Frontal cortex (tissue), 4 donors: ENCODE measurements around the gene DNAJB1. TPM values are rescaled to one million over a fixed set of nuclear protein-coding genes. Genes with fewer than 3 reads are reported as not detected.
A peak's percentile ranks its signal among the peaks of the same experiment; 100 is the strongest.

ENCODE experiments used
- DNase-seq, 2 donors: peaks; one replicate each; pipeline ENCODE4 v3.0.0; 2012; ENCODE audit warnings: low spot score in 2 of 2
- FAIRE-seq: peaks from 2 replicates; lab custom pipeline; 2012; peaks lifted over from hg19 to GRCh38; lab: Jason Lieb, UNC
- total RNA-seq: library from RNA; depleted of rRNA; stranded (reverse); fragments of >200 nt; gene quantifications from one replicate; pipeline ENCODE4 v1.2.3, GENCODE V29; 2014
- donor health status: control.
- donor health status: control.
- donor health status: control.

DNAJB1 gene
- total RNA-seq, 1 donor from 2014 or later = 32.6 TPM

- FAIRE-seq = no peak
Observed at GRCh38 chr19:14503285-14503684, 14.9 kb downstream of the DNAJB1 start.

GRCh38 chr19:14502334-14503092 lies 15.7 kb downstream of the DNAJB1 start:
- no peak for DNase-seq
- FAIRE-seq = no peak

More at GRCh38 chr19:14503285-14503684, 14.9 kb downstream of the DNAJB1 start:
- DNase-seq = no peak

GRCh38 chr19:14497228-14497921 lies 20.8 kb downstream of the DNAJB1 start:
- DNase-seq = peak in 1 of 2 donors; percentile 59
- FAIRE-seq = no peak

DNA sequence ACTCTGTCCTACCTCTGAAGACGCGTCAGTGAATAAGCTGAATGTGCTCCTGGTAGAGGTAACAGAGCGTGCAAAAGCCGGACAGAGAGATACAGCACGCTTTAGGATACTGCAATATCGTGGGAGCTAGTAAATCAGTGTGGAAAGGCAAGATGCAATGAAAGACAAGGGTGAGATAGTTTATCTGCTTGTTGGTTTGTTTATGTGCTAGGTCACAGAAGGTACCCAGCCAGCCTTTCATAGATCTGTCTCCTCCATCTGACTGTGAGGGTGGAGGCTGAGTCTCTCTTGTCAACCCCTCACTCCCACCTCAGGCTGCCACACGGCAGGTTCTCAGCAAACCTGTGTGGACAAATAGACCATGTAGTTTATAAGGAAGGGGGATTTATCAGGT lies 21.4 kb downstream of the DNAJB1 start:
- DNase-seq (no peak), FAIRE-seq (no peak)

GRCh38 chr19:14496029-14496833 lies 22.0 kb downstream of the DNAJB1 start, which contains the start of gene GIPC1:
Gene GIPC1 (minus strand): TSS chr19:14496127. CDS start chr19:14482976, 13,151 bp downstream.
- DNase-seq (peak; percentile 99), FAIRE-seq (peak; percentile 79)

DNA sequence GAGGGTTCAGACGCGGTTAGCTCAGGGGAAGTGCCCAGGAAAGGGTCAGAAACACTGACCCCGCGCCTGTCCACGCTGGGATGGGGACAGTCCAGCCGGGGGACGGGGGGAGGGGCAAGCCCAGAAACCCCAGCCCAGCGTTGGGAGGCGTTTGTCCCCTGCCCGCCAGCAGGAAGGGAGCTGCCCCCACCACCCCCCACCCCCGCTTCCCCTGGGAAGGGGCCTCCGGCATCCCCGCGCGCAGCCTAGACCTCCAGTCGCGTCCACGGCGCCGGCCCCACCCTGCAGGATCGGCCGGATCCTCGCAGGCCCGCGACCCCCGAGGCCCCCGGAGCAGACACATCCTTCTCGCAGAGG lies 22.5 kb downstream of the DNAJB1 start:
- FAIRE-seq (no peak), DNase-seq (peak in 1 of 2 donors; percentile 46)

DNA sequence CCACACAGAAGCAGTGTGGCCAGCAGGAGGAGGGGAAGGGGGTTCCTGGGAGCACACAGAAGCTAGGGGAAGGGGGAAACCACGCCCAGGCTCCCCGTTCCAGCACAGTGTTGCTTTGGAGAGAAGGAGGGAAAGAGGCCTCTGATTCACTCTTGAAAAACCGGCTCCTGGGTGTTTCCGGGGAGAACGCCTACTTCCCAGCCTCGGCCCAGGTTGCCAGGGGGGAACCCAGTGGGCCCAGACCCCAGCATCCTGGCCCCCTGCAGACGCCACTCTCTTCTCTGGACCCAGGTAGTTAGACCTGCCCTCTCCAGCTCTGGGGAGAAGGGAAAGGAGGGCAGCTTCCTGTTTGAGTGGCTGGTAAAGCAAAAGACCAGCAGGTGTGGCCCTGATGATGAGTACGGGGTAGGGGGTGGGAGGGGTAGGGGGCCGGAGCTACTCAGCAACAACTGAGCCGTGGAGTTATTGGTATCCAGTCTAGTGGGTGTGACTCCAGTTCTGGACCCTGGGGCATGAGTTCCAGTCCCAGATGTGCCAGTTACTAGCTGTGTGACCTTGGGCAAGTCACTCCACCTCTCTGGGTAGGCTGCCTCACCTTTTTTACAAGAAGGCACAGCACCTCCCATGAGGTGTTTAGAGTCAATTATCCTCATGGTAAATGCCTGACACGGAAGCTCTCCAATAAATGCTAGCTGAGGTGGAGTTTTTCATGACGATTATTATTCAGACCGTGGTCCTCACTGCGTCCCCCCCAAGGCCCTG lies 23.1 kb downstream of the DNAJB1 start:
- FAIRE-seq (no peak), DNase-seq (no peak)

DNA sequence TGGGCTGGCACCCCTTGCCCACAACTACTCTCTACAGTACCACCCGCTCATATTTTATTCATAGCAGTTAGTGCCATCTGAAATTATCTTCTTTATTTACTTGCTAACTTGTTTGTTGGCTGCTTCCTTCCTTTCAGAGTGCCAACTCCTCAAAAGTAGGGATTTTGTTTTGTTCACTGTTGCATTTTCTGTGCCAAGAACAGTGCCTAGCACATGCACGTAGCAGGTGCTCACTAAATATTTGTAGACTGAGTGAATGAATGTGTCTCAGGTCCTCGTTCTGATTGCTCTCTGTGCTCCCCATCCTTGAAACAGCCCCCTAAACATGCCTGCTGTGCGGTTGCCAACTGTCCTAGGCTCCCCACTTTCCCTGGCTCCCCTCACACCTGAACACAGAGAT lies 23.8 kb downstream of the DNAJB1 start:
- DNase-seq (no peak), FAIRE-seq (no peak)

- DNase-seq (no peak), FAIRE-seq (no peak)
Observed at GRCh38 chr19:14492756-14493337, 25.4 kb downstream of the DNAJB1 start.

DNA sequence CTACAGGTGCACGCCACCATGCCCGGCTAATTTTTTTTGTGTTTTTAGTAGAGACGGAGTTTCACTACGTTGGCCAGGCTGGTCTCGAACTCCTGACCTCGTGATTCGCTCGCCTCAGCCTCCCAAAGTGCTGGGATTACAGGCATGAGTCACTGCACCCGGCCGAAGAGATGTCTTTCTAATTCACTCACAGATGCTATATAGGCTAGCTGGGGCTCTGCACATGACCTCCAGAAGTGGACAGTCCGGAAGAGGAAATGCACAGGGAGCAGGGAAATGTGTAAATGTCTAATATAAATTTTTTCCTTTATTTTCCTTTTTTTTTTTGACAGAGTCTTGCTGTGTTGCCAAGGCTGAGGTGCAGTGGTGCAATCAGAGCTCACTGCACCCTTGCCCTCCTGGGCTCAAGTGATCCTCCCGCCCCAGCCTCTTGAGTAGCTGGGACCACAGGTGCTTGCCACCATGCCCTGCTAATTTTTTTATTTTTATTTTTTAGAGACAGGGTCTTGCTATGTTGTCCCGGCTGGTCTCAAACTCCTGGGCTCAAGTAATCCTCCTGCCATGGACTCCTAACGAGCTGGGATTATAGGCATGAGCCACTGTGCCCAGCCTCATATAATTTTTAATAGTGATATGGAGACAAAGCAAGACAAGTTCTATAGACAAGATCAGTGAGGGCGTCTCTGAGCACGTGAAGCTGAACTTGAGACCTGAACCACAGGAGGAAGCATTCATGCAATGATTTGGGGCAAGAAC lies 30.6 kb downstream of the DNAJB1 start:
- DNase-seq = no peak
- no peak for FAIRE-seq

GRCh38 chr19:14482172-14482941 lies 35.8 kb downstream of the DNAJB1 start:
- DNase-seq = no peak
- FAIRE-seq = no peak

- FAIRE-seq (no peak), DNase-seq (no peak)
Observed at GRCh38 chr19:14480700-14481079, 37.5 kb downstream of the DNAJB1 start.

DNA sequence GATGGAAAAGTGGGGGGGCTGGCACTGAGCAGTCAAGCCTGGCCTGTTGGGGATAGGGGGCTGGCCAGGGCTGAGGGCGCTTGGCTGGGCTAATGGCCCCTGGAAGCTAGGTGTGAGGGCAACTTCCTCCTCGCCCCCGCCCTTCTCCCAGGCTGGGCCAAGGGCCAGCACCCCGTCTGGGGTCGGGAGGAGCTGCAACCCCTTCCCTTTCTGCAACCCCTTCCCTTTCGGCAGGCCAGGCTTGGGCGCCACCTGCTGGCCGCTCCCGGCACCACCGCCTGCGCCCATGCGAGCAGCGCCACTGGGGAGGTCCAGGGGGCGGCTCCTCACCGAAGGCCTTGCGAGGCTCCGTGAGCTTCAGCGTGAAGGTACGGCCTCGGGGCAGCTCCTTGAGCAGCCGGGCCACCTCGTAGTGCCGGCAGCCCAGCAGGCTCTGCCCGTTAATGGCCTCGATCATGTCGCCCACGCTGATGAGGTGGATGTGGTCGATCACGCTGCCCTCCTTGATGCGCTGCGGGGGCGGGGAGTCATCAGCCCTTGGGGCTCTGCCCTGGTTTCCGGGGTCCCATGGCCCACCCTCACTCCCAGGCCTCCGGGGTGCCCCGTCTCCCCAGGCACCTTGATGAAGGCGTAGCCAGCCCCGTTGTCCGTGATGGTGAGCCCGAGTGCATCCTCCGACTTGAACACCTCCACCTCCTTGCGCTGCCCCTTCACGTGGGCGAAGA lies 38.1 kb downstream of the DNAJB1 start:
- FAIRE-seq = no peak
- peak in 1 of 2 donors; percentile 80 for DNase-seq

DNA sequence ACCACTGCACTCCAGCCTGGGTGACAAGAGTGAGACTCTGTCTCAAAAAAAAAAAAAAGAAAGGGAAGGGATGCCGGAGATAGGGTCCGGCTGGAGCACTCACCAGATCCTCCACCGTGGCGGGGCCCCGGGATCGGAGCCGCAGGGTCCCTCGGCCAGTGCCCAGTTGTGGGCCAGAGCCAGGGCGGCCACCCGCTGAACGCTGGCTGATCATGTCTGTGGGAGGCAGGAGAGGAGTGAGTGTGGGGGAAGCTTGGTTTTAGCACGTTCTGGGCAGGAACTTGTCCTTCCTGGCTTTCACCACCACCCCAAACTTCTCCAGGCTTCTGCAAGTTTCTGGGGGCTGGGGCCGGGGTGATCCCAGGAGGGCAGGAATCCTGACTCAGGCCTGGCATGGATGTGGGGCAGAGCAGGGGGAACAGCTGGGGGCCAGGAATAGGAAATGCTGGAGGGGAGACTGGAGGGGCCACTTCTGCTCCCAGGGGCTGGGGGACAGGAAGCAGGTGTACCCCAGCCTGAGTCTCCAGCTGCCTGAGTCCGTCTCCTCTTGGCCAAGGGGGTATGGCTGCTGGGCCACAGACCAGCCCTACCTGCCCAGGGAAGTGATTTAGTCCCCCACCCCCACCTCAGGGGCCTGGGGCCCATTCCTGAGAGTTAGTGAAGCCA lies 38.8 kb downstream of the DNAJB1 start:
- FAIRE-seq = no peak
- no peak for DNase-seq

GRCh38 chr19:14478113-14478545 lies 40.1 kb downstream of the DNAJB1 start:
- FAIRE-seq = no peak
- DNase-seq = no peak

- FAIRE-seq = no peak
- DNase-seq = no peak
Observed at GRCh38 chr19:14477418-14478112, 40.6 kb downstream of the DNAJB1 start.
